Mesendoderm (in vitro differentiated cells): ENCODE results near the gene MSMP.

Source experiments
- DNase-seq: peaks from one replicate; pipeline ENCODE4 v3.0.0; 2013
- H2AK5ac ChIP-seq: 2 replicates; pipeline ENCODE4 v1.6.1; 2013; ENCODE audit warnings: low read length, inconsistent platforms
- H2BK120ac ChIP-seq: 2 replicates; pipeline ENCODE4 v1.6.1; 2013; ENCODE audit warnings: low read depth, mild to moderate bottlenecking, low read length, moderate library complexity, mixed read lengths
- H2BK15ac ChIP-seq: replicated peaks from 2 replicates; pipeline ENCODE4 v1.6.1; 2013; ENCODE audit warnings: low read depth, mild to moderate bottlenecking, moderate library complexity
- H2BK5ac ChIP-seq: 2 replicates; pipeline ENCODE4 v1.6.1; 2013; ENCODE audit warnings: low read length, inconsistent platforms
- H3K18ac ChIP-seq: 2 replicates; pipeline ENCODE4 v1.6.1; 2013; ENCODE audit warnings: mild to moderate bottlenecking, low read length, mixed read lengths
- H3K23ac ChIP-seq: one replicate; pipeline ENCODE4 v1.6.1; 2013; ENCODE audit warnings: low read length
- H3K27ac ChIP-seq: 2 replicates; pipeline ENCODE4 v1.5.1; 2013; ENCODE audit warnings: low read depth, mild to moderate bottlenecking, inconsistent platforms, low read length, moderate library complexity
- H3K27me3 ChIP-seq: 2 replicates; pipeline ENCODE4 v1.6.1; 2013; ENCODE audit warnings: low read length, control low read depth, mild to moderate bottlenecking, inconsistent platforms; ENCODE audit not compliant: insufficient read depth, poor library complexity
- H3K36me3 ChIP-seq: 2 replicates; pipeline ENCODE4 v1.6.1; 2013; ENCODE audit warnings: low read length, inconsistent platforms; ENCODE audit not compliant: control insufficient read depth, insufficient read depth
- H3K4ac ChIP-seq: one replicate; pipeline ENCODE4 v1.6.1; 2013; ENCODE audit warnings: low read depth, mild to moderate bottlenecking, low read length, moderate library complexity
- H3K4me1 ChIP-seq: 2 replicates; pipeline ENCODE4 v1.6.1; 2013; ENCODE audit warnings: low read depth, low read length, inconsistent platforms; ENCODE audit not compliant: control insufficient read depth
- H3K4me2 ChIP-seq: 2 replicates; pipeline ENCODE4 v1.6.1; 2013; ENCODE audit warnings: low read length
- H3K4me3 ChIP-seq: 2 replicates; pipeline ENCODE4 v1.5.1; 2013; ENCODE audit warnings: mild to moderate bottlenecking, low read length
- H3K56ac ChIP-seq: one replicate; pipeline ENCODE4 v1.6.1; 2013; ENCODE audit warnings: low read length
- H3K79me1 ChIP-seq: 2 replicates; pipeline ENCODE4 v1.6.1; 2013; ENCODE audit warnings: low read length, inconsistent platforms
- H3K79me2 ChIP-seq: 2 replicates; pipeline ENCODE4 v1.6.1; 2013; ENCODE audit warnings: mild to moderate bottlenecking, low read length; ENCODE audit not compliant: control insufficient read depth, insufficient read depth
- H3K9ac ChIP-seq: 2 replicates; pipeline ENCODE4 v1.6.1; 2013; ENCODE audit warnings: low read length, inconsistent platforms
- H4K5ac ChIP-seq: one replicate; pipeline ENCODE4 v1.6.1; 2013; ENCODE audit warnings: low read length
- H4K8ac ChIP-seq: one replicate; pipeline ENCODE4 v1.6.1; 2013; ENCODE audit warnings: low read depth, mild to moderate bottlenecking, control low read depth, low read length, moderate library complexity
- WGBS: extraction: QIAGEN DNeasy Blood & Tissue Kit; methylation state at CpG from one replicate; pipeline ENCODE4 v1.1.7; 2013; ENCODE audit warnings: low lambda C conversion rate, missing lambda C conversion rate; ENCODE audit not compliant: insufficient coverage; ENCODE audit errors: extremely low coverage; 5-methylcytosine and 5-hydroxymethylcytosine counted together

The MSMP gene

DNA sequence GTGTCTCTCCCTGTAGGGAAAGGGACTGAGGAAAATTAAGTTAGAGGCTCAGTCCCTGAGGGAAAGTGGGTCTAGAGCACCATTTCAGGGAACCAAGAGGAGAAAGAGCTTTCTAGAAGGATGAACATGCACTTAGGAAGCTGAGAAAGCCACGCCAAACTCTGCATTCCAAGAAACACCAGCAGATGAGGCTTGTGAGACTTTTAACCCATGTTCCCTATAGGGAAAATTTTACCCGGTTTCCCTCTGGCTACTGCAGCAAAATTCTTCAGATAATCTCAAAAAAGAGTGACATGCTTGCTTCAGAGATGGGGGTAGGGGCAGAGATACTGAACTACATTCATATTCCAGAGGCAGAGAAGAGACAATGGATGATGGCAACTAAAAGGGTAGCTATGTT lies 30.6 kb downstream of the MSMP start:
- Histone ChIP-seq H3K4me2 (no peak overlapping the region), H3K4me1 (peaks cover 12% of the 10 kb centered on the region), H2BK5ac (no peak overlapping the region), H4K5ac (no peak overlapping the region), H3K23ac (no peak overlapping the region), H2BK15ac (no peak overlapping the region), H3K79me1 (peaks cover 27% of the 10 kb centered on the region), H3K27ac (no peak overlapping the region), H3K4ac (no peak overlapping the region), H3K36me3 (peaks cover 37% of the 10 kb centered on the region), H4K8ac (no peak overlapping the region), H3K27me3 (no peaks in the 10 kb centered on the region), H3K9ac (no peak overlapping the region), H3K18ac (no peak overlapping the region), H3K56ac (no peak overlapping the region), H3K4me3 (no peak overlapping the region), H2BK120ac (no peak overlapping the region), H3K79me2 (peaks cover 18% of the 10 kb centered on the region), H2AK5ac (no peak overlapping the region)
- WGBS = no CpG with 5 or more reads among the region's 2 CpGs
- no peak for DNase-seq

- no peak overlapping the region for H3K56ac ChIP-seq
- no peak overlapping the region for H4K8ac ChIP-seq
- H3K4me2 ChIP-seq = no peak overlapping the region
- no peak overlapping the region for H2BK5ac ChIP-seq
- H3K18ac ChIP-seq = no peak overlapping the region
- H2BK15ac ChIP-seq = no peak overlapping the region
- H3K4ac ChIP-seq = no peak overlapping the region
- H3K27ac ChIP-seq = no peak overlapping the region
- H2AK5ac ChIP-seq = no peak overlapping the region
- WGBS = no CpG with 5 or more reads among the region's 4 CpGs
- H3K4me3 ChIP-seq = no peak overlapping the region
- no peak overlapping the region for H4K5ac ChIP-seq
- no peak overlapping the region for H2BK120ac ChIP-seq
- no peak overlapping the region for H3K9ac ChIP-seq
- no peaks in the 10 kb centered on the region for H3K79me2 ChIP-seq
- no peaks in the 10 kb centered on the region for H3K4me1 ChIP-seq
- H3K27me3 ChIP-seq = no peaks in the 10 kb centered on the region
- H3K79me1 ChIP-seq = no peaks in the 10 kb centered on the region
- DNase-seq = no peak
- no peak overlapping the region for H3K23ac ChIP-seq
- peaks cover 58% of the 10 kb centered on the region for H3K36me3 ChIP-seq
These were observed 34.5 kb downstream of the MSMP start for GRCh38 chr9:35719546-35719945.

DNA sequence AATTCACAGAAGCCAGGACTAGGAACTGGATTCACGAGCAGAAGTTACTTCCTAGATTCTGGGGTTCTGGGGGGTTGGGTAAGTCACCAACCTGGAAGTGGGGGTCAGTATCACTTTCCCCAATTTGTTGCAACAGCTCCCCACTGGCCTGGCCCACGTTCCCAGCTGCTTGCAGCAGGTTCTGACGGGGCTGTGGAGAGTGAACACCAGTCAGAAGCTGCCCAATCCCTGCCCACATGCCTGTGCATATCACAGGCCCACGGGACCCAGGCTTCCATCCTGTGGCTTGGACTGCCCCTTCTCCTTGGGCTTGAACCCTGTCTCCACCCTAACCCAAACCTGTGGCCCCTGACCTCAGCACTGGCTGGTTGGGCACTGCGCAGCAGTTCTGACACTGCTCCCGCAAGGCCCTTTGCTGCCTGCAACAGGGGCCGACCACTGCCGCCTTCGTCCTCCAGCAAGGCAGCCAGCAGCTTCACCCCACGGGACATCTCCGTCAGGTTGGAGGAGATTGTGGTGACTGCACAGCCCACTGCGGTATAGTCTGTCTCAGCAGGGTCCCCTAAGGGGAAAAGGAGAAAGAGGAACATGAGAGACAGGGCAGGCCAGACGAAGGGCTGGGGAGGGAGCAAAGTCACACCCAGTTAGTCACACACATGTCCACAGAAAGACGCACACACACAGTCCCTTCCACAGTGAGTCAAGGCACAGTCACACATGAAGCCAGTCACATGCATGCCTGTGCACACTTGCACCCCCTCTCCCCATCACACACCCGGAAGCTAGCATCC lies 35.2 kb downstream of the MSMP start:
- no peak for DNase-seq
- Histone ChIP-seq H3K4me3 (no peak overlapping the region), H3K27me3 (no peaks in the 10 kb centered on the region), H3K4me1 (no peaks in the 10 kb centered on the region), H3K56ac (no peak overlapping the region), H2AK5ac (no peak overlapping the region), H3K4ac (no peak overlapping the region), H3K23ac (no peak overlapping the region), H3K4me2 (no peak overlapping the region), H3K79me1 (no peaks in the 10 kb centered on the region), H2BK5ac (no peak overlapping the region), H4K8ac (no peak overlapping the region), H3K27ac (no peak overlapping the region), H2BK120ac (no peak overlapping the region), H3K79me2 (no peaks in the 10 kb centered on the region), H2BK15ac (no peak overlapping the region), H4K5ac (no peak overlapping the region), H3K36me3 (peaks cover 55% of the 10 kb centered on the region), H3K9ac (no peak overlapping the region), H3K18ac (no peak overlapping the region)
- no CpG with 5 or more reads among the region's 15 CpGs for WGBS

DNA sequence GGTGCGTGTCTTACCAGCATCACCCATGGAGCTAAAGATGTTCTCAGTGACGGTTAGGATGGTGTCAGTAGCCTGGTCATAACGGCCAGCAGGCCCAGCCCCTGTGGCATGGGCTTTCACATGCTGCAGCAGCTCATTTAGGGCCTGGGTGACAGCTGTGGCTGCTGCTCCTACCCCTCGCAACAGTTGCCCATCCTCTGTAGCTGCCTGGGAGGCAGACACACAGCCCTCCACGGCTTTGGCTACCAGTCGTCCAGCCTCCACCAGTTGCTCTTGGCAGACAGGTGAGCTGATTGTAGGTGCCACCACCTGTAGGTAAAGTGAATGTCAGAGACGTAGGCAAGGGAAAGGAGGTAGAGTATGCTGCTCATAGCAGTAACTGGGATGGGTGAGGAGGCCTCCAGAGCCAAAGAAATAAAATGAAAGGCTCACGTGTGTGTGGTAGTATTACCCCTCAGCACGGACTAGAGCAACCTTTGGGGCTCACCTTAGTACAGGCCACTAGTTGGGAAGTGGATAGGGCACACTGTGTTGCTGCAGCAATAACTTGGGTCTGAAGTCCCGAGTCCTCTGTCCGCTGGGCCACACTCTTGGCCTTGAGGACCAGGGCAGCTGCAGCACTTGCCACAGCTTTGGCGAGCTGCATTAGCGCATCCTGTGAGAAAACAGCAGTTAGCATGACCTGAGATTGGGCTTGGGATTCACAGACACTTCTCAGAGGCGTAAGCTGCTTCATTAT lies 36.8 kb downstream of the MSMP start:
- H2BK5ac ChIP-seq = no peak overlapping the region
- no peak overlapping the region for H3K27ac ChIP-seq
- H4K5ac ChIP-seq = no peak overlapping the region
- H2BK15ac ChIP-seq = no peak overlapping the region
- no peaks in the 10 kb centered on the region for H3K27me3 ChIP-seq
- no CpG with 5 or more reads among the region's 14 CpGs for WGBS
- H3K79me1 ChIP-seq = no peaks in the 10 kb centered on the region
- no peaks in the 10 kb centered on the region for H3K79me2 ChIP-seq
- DNase-seq = no peak
- H3K4me2 ChIP-seq = no peak overlapping the region
- no peak overlapping the region for H3K4ac ChIP-seq
- no peak overlapping the region for H4K8ac ChIP-seq
- peaks cover 55% of the 10 kb centered on the region for H3K36me3 ChIP-seq
- no peak overlapping the region for H3K56ac ChIP-seq
- no peak overlapping the region for H3K4me3 ChIP-seq
- H3K23ac ChIP-seq = no peak overlapping the region
- no peak overlapping the region for H2AK5ac ChIP-seq
- H3K18ac ChIP-seq = no peak overlapping the region
- no peaks in the 10 kb centered on the region for H3K4me1 ChIP-seq
- H3K9ac ChIP-seq = no peak overlapping the region
- no peak overlapping the region for H2BK120ac ChIP-seq

- no peak overlapping the region for H3K4me2 ChIP-seq
- peaks cover 52% of the 10 kb centered on the region for H3K36me3 ChIP-seq
- H3K79me2 ChIP-seq = no peaks in the 10 kb centered on the region
- H2BK5ac ChIP-seq = no peak overlapping the region
- H3K4me1 ChIP-seq = no peaks in the 10 kb centered on the region
- no CpG with 5 or more reads among the region's 4 CpGs for WGBS
- no peak overlapping the region for H2AK5ac ChIP-seq
- H2BK120ac ChIP-seq = no peak overlapping the region
- no peaks in the 10 kb centered on the region for H3K27me3 ChIP-seq
- H3K23ac ChIP-seq = no peak overlapping the region
- no peak overlapping the region for H3K4me3 ChIP-seq
- H3K56ac ChIP-seq = no peak overlapping the region
- H4K5ac ChIP-seq = no peak overlapping the region
- no peak overlapping the region for H3K18ac ChIP-seq
- no peaks in the 10 kb centered on the region for H3K79me1 ChIP-seq
- no peak overlapping the region for H3K27ac ChIP-seq
- no peak overlapping the region for H2BK15ac ChIP-seq
- no peak for DNase-seq
- H3K9ac ChIP-seq = no peak overlapping the region
- H3K4ac ChIP-seq = no peak overlapping the region
- no peak overlapping the region for H4K8ac ChIP-seq
These were observed 37.8 kb downstream of the MSMP start for GRCh38 chr9:35716230-35716629.
